Astrocyte (in vitro differentiated cells and primary cell): ENCODE data around the gene GSG1L. TPM values are rescaled to one million over a fixed set of nuclear protein-coding genes. Genes with fewer than 3 reads are reported as not detected.

Experiments used
- DNase-seq: peaks from one replicate; pipeline ENCODE4 v3.0.0-alpha.2; 2010; ENCODE audit warnings: low read depth
- FAIRE-seq: peaks from 2 replicates; lab custom pipeline; 2011; peaks lifted over from hg19 to GRCh38; lab: Jason Lieb, UNC
- H2AFZ ChIP-seq: 2 replicates; pipeline ENCODE4 v1.6.0; 2012; ENCODE audit warnings: low read depth, low read length, inconsistent platforms
- H3K27ac ChIP-seq: 2 replicates; pipeline ENCODE4 v1.5.1; 2011; ENCODE audit warnings: low read depth, low read length, inconsistent platforms
- H3K27me3 ChIP-seq: 2 replicates; pipeline ENCODE4 v1.6.0; 2011; ENCODE audit warnings: low read length, inconsistent platforms; ENCODE audit not compliant: insufficient read depth
- H3K36me3 ChIP-seq: 2 replicates; pipeline ENCODE4 v1.5.1; 2011; ENCODE audit warnings: low read length, inconsistent platforms; ENCODE audit not compliant: insufficient read depth
- H3K4me1 ChIP-seq: 2 replicates; pipeline ENCODE4 v1.5.1; 2011; ENCODE audit warnings: low read length, inconsistent platforms; ENCODE audit not compliant: insufficient read depth
- H3K4me2 ChIP-seq: 2 replicates; pipeline ENCODE4 v1.6.0; 2012; ENCODE audit warnings: low read length, inconsistent platforms
- H3K4me3 ChIP-seq: 2 replicates; pipeline ENCODE4 v1.5.1; 2011; ENCODE audit warnings: low read depth, mild to moderate bottlenecking, low read length, inconsistent platforms; ENCODE audit not compliant: insufficient read depth
- H3K79me2 ChIP-seq: 2 replicates; pipeline ENCODE4 v1.6.0; 2012; ENCODE audit warnings: mild to moderate bottlenecking, low read length, inconsistent platforms; ENCODE audit not compliant: insufficient read depth
- H3K9ac ChIP-seq: 2 replicates; pipeline ENCODE4 v1.6.0; 2012; ENCODE audit warnings: mild to moderate bottlenecking, low read length, inconsistent platforms
- H3K9me3 ChIP-seq: 2 replicates; pipeline ENCODE4 v1.5.1; 2012; ENCODE audit warnings: low read depth, mild to moderate bottlenecking, low read length, inconsistent platforms; ENCODE audit not compliant: insufficient read depth
- H4K20me1 ChIP-seq: 2 replicates; pipeline ENCODE4 v1.6.0; 2012; ENCODE audit warnings: low read length, inconsistent platforms; ENCODE audit not compliant: insufficient read depth
- H3K27ac Mint-ChIP-seq: one replicate; pipeline ENCODE4 v1.8.0; 2021; ENCODE audit warnings: mild to moderate bottlenecking, mixed read lengths; ENCODE audit not compliant: unreplicated experiment
- H3K27me3 Mint-ChIP-seq: one replicate; pipeline ENCODE4 v1.8.0; 2021; ENCODE audit warnings: low read depth, mixed read lengths; ENCODE audit not compliant: unreplicated experiment
- H3K36me3 Mint-ChIP-seq: one replicate; pipeline ENCODE4 v1.8.0; 2021; ENCODE audit warnings: low read depth, mixed read lengths; ENCODE audit not compliant: unreplicated experiment
- H3K4me1 Mint-ChIP-seq: one replicate; pipeline ENCODE4 v1.8.0; 2021; ENCODE audit warnings: low read depth, mixed read lengths; ENCODE audit not compliant: unreplicated experiment
- H3K4me3 Mint-ChIP-seq: one replicate; pipeline ENCODE4 v1.8.0; 2021; ENCODE audit warnings: mild to moderate bottlenecking, moderate library complexity, mixed read lengths; ENCODE audit not compliant: unreplicated experiment
- H3K9me3 Mint-ChIP-seq: one replicate; pipeline ENCODE4 v1.8.0; 2021; ENCODE audit warnings: mild to moderate bottlenecking, mixed read lengths; ENCODE audit not compliant: unreplicated experiment
- CTCF ChIP-seq: IDR thresholded peaks from 2 replicates; pipeline ENCODE4 v1.5.1; 2011; ENCODE audit warnings: low read depth, mild to moderate bottlenecking, inconsistent platforms, low read length, moderate library complexity; ENCODE audit not compliant: insufficient read depth
- EZH2 ChIP-seq: IDR thresholded peaks from 2 replicates; pipeline ENCODE4 v1.6.1; 2012; ENCODE audit warnings: mild to moderate bottlenecking, low read length, inconsistent platforms; ENCODE audit not compliant: insufficient read depth
- total RNA-seq: library from RNA; stranded (reverse); gene quantifications from 2 replicates; pipeline ENCODE4 v1.2.1, GENCODE V29; 2021

GSG1L gene
- total RNA-seq, 1 donor from 2014 or later, result not detected

GRCh38 chr16:28101533-28101890 is 38.0 kb upstream of the GSG1L start:
- TF ChIP-seq EZH2 (no peak), CTCF (no peak)
- Mint-ChIP-seq H3K27ac (no peak overlapping the region), H3K36me3 (peaks cover 33% of the 10 kb centered on the region), H3K9me3 (no peaks in the 10 kb centered on the region), H3K4me3 (no peak overlapping the region), H3K27me3 (no peaks in the 10 kb centered on the region), H3K4me1 (no peaks in the 10 kb centered on the region)
- H3K4me3 ChIP-seq, result no peak overlapping the region
- H3K9ac ChIP-seq, result no peak overlapping the region
- H3K27ac ChIP-seq, result no peak overlapping the region
- no peaks in the 10 kb centered on the region for H3K27me3 ChIP-seq
- peaks cover 2% of the 10 kb centered on the region for H3K79me2 ChIP-seq
- no peak overlapping the region for H2AFZ ChIP-seq
- FAIRE-seq (no peak), DNase-seq (no peak)
- peaks cover 50% of the 10 kb centered on the region for H3K36me3 ChIP-seq
- H3K4me2 ChIP-seq, result no peak overlapping the region
- no peaks in the 10 kb centered on the region for H3K9me3 ChIP-seq
- no peaks in the 10 kb centered on the region for H3K4me1 ChIP-seq
- peaks cover 53% of the 10 kb centered on the region for H4K20me1 ChIP-seq

GRCh38 chr16:28100810-28101532 is 37.5 kb upstream of the GSG1L start:
- no peak overlapping the region for H2AFZ ChIP-seq
- no peak for FAIRE-seq
- no peaks in the 10 kb centered on the region for H3K27me3 ChIP-seq
- H3K4me3 Mint-ChIP-seq, result no peak overlapping the region
- no peaks in the 10 kb centered on the region for H3K9me3 Mint-ChIP-seq
- no peak overlapping the region for H3K4me3 ChIP-seq
- TF ChIP-seq EZH2 (no peak), CTCF (no peak)
- no peaks in the 10 kb centered on the region for H3K4me1 ChIP-seq
- no peak overlapping the region for H3K27ac Mint-ChIP-seq
- peaks cover 30% of the 10 kb centered on the region for H3K36me3 Mint-ChIP-seq
- DNase-seq, result no peak
- no peak overlapping the region for H3K4me2 ChIP-seq
- H3K4me1 Mint-ChIP-seq, result no peaks in the 10 kb centered on the region
- no peak overlapping the region for H3K27ac ChIP-seq
- H3K36me3 ChIP-seq, result peaks cover 45% of the 10 kb centered on the region
- no peaks in the 10 kb centered on the region for H3K9me3 ChIP-seq
- no peaks in the 10 kb centered on the region for H3K27me3 Mint-ChIP-seq
- H3K79me2 ChIP-seq, result peaks cover 2% of the 10 kb centered on the region
- no peak overlapping the region for H3K9ac ChIP-seq
- H4K20me1 ChIP-seq, result peaks cover 49% of the 10 kb centered on the region
